Measurements from ENCODE around the gene ACTR5. TPM values are rescaled to one million over a fixed set of nuclear protein-coding genes. Genes with fewer than 3 reads are reported as not detected.

Gene ACTR5
- total RNA-seq, 1 experiment from 2014 or later, result 14.1 TPM

- H3K4me3 Mint-ChIP-seq, result peak overlapping the region in 1 of 2 experiments; percentile 81; a peak in 4 of 5 replicates
- TF ChIP-seq CTCF (conservative IDR thresholded peaks at IDR 0.05), result no peak
Observed at GRCh38 chr20:38722683-38723016, 25.6 kb upstream of the ACTR5 start.

More at GRCh38 chr20:38722683-38723016, 25.6 kb upstream of the ACTR5 start:
- Histone ChIP-seq H3K23me2 (ENCODE audit: insufficient read length, low read depth, low read length, poor library complexity, severe bottlenecking) (peaks cover 16% of the 10 kb centered on the region), H4K5ac (ENCODE audit: insufficient read length, low read depth, low read length) (no peak overlapping the region), H3K23ac (ENCODE audit: insufficient read length, low read depth, low read length) (no peak overlapping the region), H3K56ac (ENCODE audit: insufficient read length, low read depth, low read length) (no peak overlapping the region), H2BK120ac (ENCODE audit: low read depth, low read length, poor library complexity, severe bottlenecking) (no peak overlapping the region), H3T11ph (ENCODE audit: low read length) (no peak overlapping the region), H3K27ac (ENCODE audit: insufficient read length, low read depth, low read length) (no peak overlapping the region), H2BK5ac (ENCODE audit: insufficient read length, low read length) (no peak overlapping the region), H3K18ac (ENCODE audit: insufficient read length, low read depth, low read length) (no peak overlapping the region), H2BK15ac (ENCODE audit: low read depth, low read length) (no peak overlapping the region), H3K14ac (ENCODE audit: insufficient read depth, low read length) (no peak overlapping the region), H4K91ac (ENCODE audit: insufficient read length, low read depth, low read length) (no peak overlapping the region), H4K8ac (replicated peaks; ENCODE audit: insufficient read length, low read depth, low read length) (no peak overlapping the region), H2BK12ac (ENCODE audit: insufficient read length, low read depth, low read length) (no peak overlapping the region), H3K79me1 (ENCODE audit: insufficient read depth, low read depth, low read length, poor library complexity, severe bottlenecking) (no peaks in the 10 kb centered on the region), H3K4ac (ENCODE audit: low read depth, low read length) (no peak overlapping the region), H3K4me2 (ENCODE audit: insufficient read depth, insufficient read length, low read length) (peak overlapping the region; percentile 50), H2AK5ac (ENCODE audit: insufficient read length, low read length) (no peak overlapping the region), H3K4me1 (ENCODE audit: insufficient read depth, low read length) (peaks cover 6% of the 10 kb centered on the region; the same call in 1 of the 2 replicates), H4K20me1 (ENCODE audit: control insufficient read depth, insufficient read depth, insufficient read length) (no peaks in the 10 kb centered on the region), H3K9me3 (ENCODE audit: control insufficient read depth, low read depth, low read length) (no peaks in the 10 kb centered on the region), H2BK20ac (ENCODE audit: low read depth, low read length, poor library complexity, severe bottlenecking) (no peak overlapping the region), H2AFZ (ENCODE audit: low read length) (no peak overlapping the region), H3K27me3 (ENCODE audit: insufficient read depth, low read length) (peaks cover 83% of the 10 kb centered on the region), H3K9ac (ENCODE audit: extremely low read depth, insufficient read length, low read length) (no peak overlapping the region), H3K79me2 (ENCODE audit: insufficient read depth, low read length) (no peaks in the 10 kb centered on the region)
- Mint-ChIP-seq H3K9me3 (peaks cover 0 to 4% of the 10 kb centered on the region in 2 experiments; a peak in 3 of 5 replicates), H3K27me3 (ENCODE audit: low read depth) (peaks cover 100% of the 10 kb centered on the region), H3K36me3 (ENCODE audit: insufficient read depth in 1 of 3, low read depth in 3 of 3) (no peaks in the 10 kb centered on the region; a peak in 1 of 7 replicates), H3K4me1 (peaks cover 34 to 50% of the 10 kb centered on the region in 2 experiments), H3K27ac (no peak overlapping the region)
- no CpG with 5 or more reads among the region's 7 CpGs for WGBS (ENCODE audit: extremely low coverage, insufficient read length, low lambda C conversion rate)
- DNase-seq, result peak; percentile 72

Data from H9 (cell line).